ENCODE data around the gene SRSF8.
"Not testable (repeated sequence)": the region's sequence is repeated elsewhere in the genome, so short reads cannot be mapped to it uniquely, and the experiment has no call there.

Gene SRSF8

GRCh38 chr11:95066716-95067038, at the start of gene SRSF8:
Gene SRSF8, plus strand, starts transcription at chr11:95066919. Its CDS starts 308 bp downstream, at chr11:95067227.
- no peak for DNase-seq (ENCODE audit: low read depth)

GRCh38 chr11:95021468-95021867, 45.3 kb upstream of the SRSF8 start:
- not testable (repeated sequence) for DNase-seq (ENCODE audit: low read depth)

- DNase-seq (ENCODE audit: low read depth): no peak
Observed at GRCh38 chr11:95024958-95025357, 41.8 kb upstream of the SRSF8 start, which contains the start of gene KDM4E. Gene KDM4E, plus strand, starts transcription at chr11:95025258. Its CDS starts 300 bp downstream, at chr11:95025558.

- not testable (repeated sequence) for DNase-seq (ENCODE audit: low read depth)
Observed at GRCh38 chr11:95025594-95025993, 41.1 kb upstream of the SRSF8 start.

GRCh38 chr11:95028357-95028756, 38.4 kb upstream of the SRSF8 start:
- DNase-seq (ENCODE audit: low read depth): no peak

- DNase-seq (ENCODE audit: low read depth): no peak
Observed at GRCh38 chr11:95033051-95033450, 33.7 kb upstream of the SRSF8 start.

- no peak for DNase-seq (ENCODE audit: low read depth)
Observed at GRCh38 chr11:95035316-95035715, 31.4 kb upstream of the SRSF8 start.

GRCh38 chr11:95037356-95038035, 29.2 kb upstream of the SRSF8 start:
- DNase-seq (ENCODE audit: low read depth): not testable (repeated sequence)

GRCh38 chr11:95042239-95042638, 24.5 kb upstream of the SRSF8 start:
- DNase-seq (ENCODE audit: low read depth): no peak

- DNase-seq (ENCODE audit: low read depth): no peak
Observed at GRCh38 chr11:95042906-95043305, 23.8 kb upstream of the SRSF8 start.

- DNase-seq (ENCODE audit: low read depth): no peak
Observed at GRCh38 chr11:95044010-95044409, 22.7 kb upstream of the SRSF8 start.

- no peak for DNase-seq (ENCODE audit: low read depth)
Observed at GRCh38 chr11:95045812-95046211, 20.9 kb upstream of the SRSF8 start.

- DNase-seq (ENCODE audit: low read depth): not testable (repeated sequence)
Observed at GRCh38 chr11:95049122-95049521, 17.6 kb upstream of the SRSF8 start, which contains the start of gene KDM4F. Gene KDM4F, plus strand, starts transcription at chr11:95049422.

- DNase-seq (ENCODE audit: low read depth): no peak
Observed at GRCh38 chr11:95050595-95051202, 16.0 kb upstream of the SRSF8 start.

- no peak for DNase-seq (ENCODE audit: low read depth)
Observed at GRCh38 chr11:95054356-95054755, 12.4 kb upstream of the SRSF8 start.

GRCh38 chr11:95055283-95055897, 11.3 kb upstream of the SRSF8 start:
- no peak for DNase-seq (ENCODE audit: low read depth)

GRCh38 chr11:95057959-95058358, 8.8 kb upstream of the SRSF8 start:
- DNase-seq (ENCODE audit: low read depth): no peak

- no peak for DNase-seq (ENCODE audit: low read depth)
Observed at GRCh38 chr11:95058621-95059020, 8.1 kb upstream of the SRSF8 start.

- no peak for DNase-seq (ENCODE audit: low read depth)
Observed at GRCh38 chr11:95059046-95059445, 7.7 kb upstream of the SRSF8 start.

GRCh38 chr11:95065336-95065735, 1.4 kb upstream of the SRSF8 start:
- no peak for DNase-seq (ENCODE audit: low read depth)

- peak; percentile 68 for DNase-seq (ENCODE audit: low read depth)
Observed at GRCh38 chr11:95067039-95067840, 521 bp downstream of the SRSF8 start.

- DNase-seq (ENCODE audit: low read depth): no peak
Observed at GRCh38 chr11:95067841-95068219, 1.1 kb downstream of the SRSF8 start.

GRCh38 chr11:95068549-95068948, 1.8 kb downstream of the SRSF8 start:
- peak; percentile 24 for DNase-seq (ENCODE audit: low read depth)

Measured in stimulated activated CD8-positive, alpha-beta memory T cell treated with anti-CD3 and anti-CD28 coated beads, Interleukin-4, amount 100 ng/mL, for 24 hours (primary cell).